ENCODE data around the gene ULK3. TPM values are rescaled to one million over a fixed set of nuclear protein-coding genes. Genes with fewer than 3 reads are reported as not detected.
A peak's percentile ranks its signal among the peaks of the same experiment; 100 is the strongest.

Gene ULK3
- total and polyA plus RNA-seq, 2 of the 4 experiments (the other 2 are of a cell fraction), result 11.8 to 22.7 TPM

GRCh38 chr15:74890665-74890960 lies 47.7 kb upstream of the ULK3 start:
- WGBS, 2 experiments (ENCODE audit: extremely low coverage in 2 of 2, insufficient read length in 1 of 2), result no CpG with 5 or more reads among the region's 1 CpG
- in situ Hi-C loops (cut with MboI; ENCODE audit: low sequenced_read_pairs), result no loop called here

More at GRCh38 chr15:74890665-74890960, 47.7 kb upstream of the ULK3 start:
- Histone ChIP-seq H2BK15ac (ENCODE audit: low read depth, low read length) (no peak overlapping the region), H2BK5ac (ENCODE audit: low read depth, low read length, poor library complexity, severe bottlenecking) (peak overlapping the region; percentile 9), H3K4me1 (ENCODE audit: control insufficient read depth, insufficient read depth, low read length) (peaks cover 9% of the 10 kb centered on the region), H3K27ac (ENCODE audit: insufficient read depth, low read length) (peak overlapping the region; percentile 84; the same call in 1 of the 2 replicates), H3K9ac (ENCODE audit: low read depth, low read length) (peak overlapping the region; percentile 95), H3K36me3 (ENCODE audit: control insufficient read depth, insufficient read depth, low read length) (peaks cover 22% of the 10 kb centered on the region), H4K5ac (ENCODE audit: low read depth, low read length) (peak overlapping the region; percentile 83), H3K4me2 (ENCODE audit: low read depth, low read length) (peak overlapping the region; percentile 98), H3K56ac (ENCODE audit: extremely low read depth, insufficient read depth, low read length) (peak overlapping the region; percentile 85; the same call in 1 of the 2 replicates), H3K9me1 (ENCODE audit: insufficient read depth, low read length) (peaks cover 16% of the 10 kb centered on the region), H3K18ac (ENCODE audit: low read depth, low read length) (no peak overlapping the region), H2AK5ac (ENCODE audit: low read depth, low read length) (peak overlapping the region; percentile 98), H3K4me3 (ENCODE audit: insufficient read depth, low read depth, low read length) (peak overlapping the region; percentile 73), H2BK120ac (ENCODE audit: low read depth, low read length) (no peak overlapping the region), H3K9me3 (ENCODE audit: control insufficient read depth, insufficient read depth, low read length) (no peaks in the 10 kb centered on the region), H4K91ac (ENCODE audit: insufficient read depth, low read depth, low read length) (peak overlapping the region; percentile 92; the same call in 1 of the 2 replicates), H3K79me1 (ENCODE audit: low read depth in 1 of 2, low read length in 2 of 2) (peaks cover 16 to 32% of the 10 kb centered on the region in 2 experiments; a peak in 3 of 4 replicates), H3K14ac (replicated peaks; ENCODE audit: low read depth, low read length) (peak overlapping the region; percentile 92), H4K8ac (ENCODE audit: low read depth in 2 of 2, low read length in 2 of 2) (peak overlapping the region; percentile 86 to 96; a peak in 3 of 4 replicates), H2AK9ac (replicated peaks; ENCODE audit: low read depth, low read length, poor library complexity) (peak overlapping the region; percentile 98), H2BK20ac (ENCODE audit: low read depth, low read length) (no peak overlapping the region), H3K4ac (ENCODE audit: low read depth, low read length) (peak overlapping the region; percentile 88), H3K23ac (ENCODE audit: low read depth, low read length) (peak overlapping the region; percentile 92), H2AFZ (replicated peaks; ENCODE audit: low read length, poor library complexity) (peak overlapping the region; percentile 99), H3K27me3 (ENCODE audit: control insufficient read depth, insufficient read depth, low read length) (no peaks in the 10 kb centered on the region), H4K20me1 (ENCODE audit: insufficient read depth, low read length) (no peaks in the 10 kb centered on the region)
- DNase-seq (no peak), ATAC-seq (ENCODE audit: low read depth) (no peak)
- CTCF ChIA-PET, result no interaction called here
- POLR2A ChIA-PET (ENCODE audit: unreplicated experiment), result no interaction called here
- dilution Hi-C loops (cut with HindIII; ENCODE audit: low sequenced_read_pairs, unreplicated experiment) (no loop called here), intact Hi-C loops (cut with micrococcal nuclease) (loop anchor here (1.0 to 5.0 kb wide), 2 partner anchors 13 to 48 kb away; partner anchors contain the start of gene ULK3)
- BruUV-seq (replicated peaks), result no TSS peak
- TF ChIP-seq POLR2A (IDR thresholded peaks at IDR 0.05; ENCODE audit: low read depth, low read length) (no peak), RCOR1 (IDR thresholded peaks at IDR 0.05; ENCODE audit: insufficient replicate concordance, low read length) (no peak), MAFK (IDR thresholded peaks at IDR 0.05; ENCODE audit: low read depth, low read length) (no peak), MXI1 (IDR thresholded peaks at IDR 0.05; ENCODE audit: borderline replicate concordance, low read depth, low read length) (no peak)

All from IMR-90 (cell line).